PC-9 (cell line): Measurements from ENCODE around the gene GNRHR. TPM values are rescaled to one million over a fixed set of nuclear protein-coding genes. Genes with fewer than 3 reads are reported as not detected.

Experiments used
- BruUV-seq: library from RNA; stranded (reverse); fragments of 400-500 nt; replicated peaks from 2 replicates; lab custom pipeline; 2021; lab: Mats Ljungman, UMichigan
- CTCF ChIA-PET: fragments of 300-600 bp; sonication (Branson Sonifier 250); formaldehyde crosslinking; loops from one replicate; lab custom pipeline; 2022; ENCODE audit warnings: antibody characterized with exemption; lab: Charles Lee
- POLR2A ChIA-PET: fragments of 300-600 bp; sonication (Branson Sonifier 250); formaldehyde crosslinking; loops from one replicate; lab custom pipeline; 2022; ENCODE audit warnings: antibody characterized with exemption; ENCODE audit not compliant: unreplicated experiment; lab: Charles Lee
- DNase-seq, 2 experiments: peaks; one replicate each; pipeline versions ENCODE4 v3.0.0 to v3.0.0-alpha.2; 2015 to 2022; ENCODE audit warnings: mixed read lengths in 1 of 2
- H2AFZ ChIP-seq: fragments of 200-600 bp; sonication (generic); 2 replicates; pipeline ENCODE4 v1.8.1; 2017; ENCODE audit warnings: antibody characterized with exemption
- H3F3A ChIP-seq: fragments of 200-600 bp; sonication (generic); 2 replicates; pipeline ENCODE4 v1.8.1; 2017; ENCODE audit warnings: antibody characterized with exemption, mild to moderate bottlenecking, low read depth; ENCODE audit not compliant: insufficient read depth
- H3K27ac ChIP-seq: fragments of 200-600 bp; sonication (generic); 2 replicates; pipeline ENCODE4 v1.6.1; 2016; ENCODE audit warnings: mixed run types
- H3K27me3 ChIP-seq: fragments of 200-600 bp; sonication (generic); 2 replicates; pipeline ENCODE4 v1.6.1; 2016; ENCODE audit warnings: low read depth, mixed run types; ENCODE audit not compliant: insufficient read depth
- H3K36me3 ChIP-seq: fragments of 200-600 bp; sonication (generic); 2 replicates; pipeline ENCODE4 v1.6.1; 2016; ENCODE audit warnings: low read depth, mixed run types
- H3K4me1 ChIP-seq: fragments of 200-600 bp; sonication (generic); replicated peaks from 2 replicates; pipeline ENCODE4 v1.6.1; 2016; ENCODE audit warnings: mixed run types; ENCODE audit not compliant: insufficient read depth
- H3K4me2 ChIP-seq: fragments of 200-600 bp; sonication (generic); 2 replicates; pipeline ENCODE4 v1.6.1; 2017; ENCODE audit warnings: mixed run types
- H3K4me3 ChIP-seq: fragments of 200-600 bp; sonication (generic); 2 replicates; pipeline ENCODE4 v1.6.1; 2016; ENCODE audit warnings: mixed run types
- H3K79me2 ChIP-seq: fragments of 200-600 bp; sonication (generic); 2 replicates; pipeline ENCODE4 v1.6.1; 2017; ENCODE audit warnings: low read depth, mixed run types
- H3K9me2 ChIP-seq: fragments of 200-600 bp; sonication (generic); 2 replicates; pipeline ENCODE4 v1.8.1; 2017; ENCODE audit warnings: mild to moderate bottlenecking; ENCODE audit not compliant: insufficient read depth
- H3K9me3 ChIP-seq: fragments of 200-600 bp; sonication (generic); 2 replicates; pipeline ENCODE4 v1.8.1; 2016; ENCODE audit warnings: low read depth; ENCODE audit not compliant: insufficient read depth
- H4K20me1 ChIP-seq: fragments of 200-600 bp; sonication (generic); 2 replicates; pipeline ENCODE4 v1.8.1; 2017; ENCODE audit not compliant: insufficient read depth
- CTCF ChIP-seq: fragments of 200-600 bp; sonication (generic); conservative IDR thresholded peaks from 2 replicates; pipeline ENCODE4 v1.6.1; 2017; ENCODE audit warnings: mixed run types, antibody characterized with exemption, mild to moderate bottlenecking, moderate library complexity
- EZH2 ChIP-seq: fragments of 200-600 bp; sonication (generic); IDR thresholded peaks from 2 replicates; pipeline ENCODE4 v1.8.0; 2017; ENCODE audit warnings: antibody characterized with exemption, low read depth
- intact Hi-C: fragments of 100-400 bp; cut with micrococcal nuclease; formaldehyde crosslinking; loops from one replicate; pipeline ENCODE4 v1.10.0; 2022; ENCODE audit not compliant: unreplicated experiment
- total RNA-seq: library from RNA; stranded (reverse); gene quantifications from 2 replicates; pipeline ENCODE4 v1.2.3, GENCODE V29; 2021

Gene GNRHR
- total RNA-seq, 1 experiment from 2014 or later = not detected

GRCh38 chr4:67721315-67721769 is 32.8 kb downstream of the GNRHR start:
- peaks cover 14% of the 10 kb centered on the region for H3K4me1 ChIP-seq
- H2AFZ ChIP-seq = no peak overlapping the region
- no peak for DNase-seq
- no peaks in the 10 kb centered on the region for H3F3A ChIP-seq
- H3K79me2 ChIP-seq = no peaks in the 10 kb centered on the region
- H3K9me2 ChIP-seq = no peaks in the 10 kb centered on the region
- H3K9me3 ChIP-seq = no peaks in the 10 kb centered on the region
- H3K27me3 ChIP-seq = no peaks in the 10 kb centered on the region
- TF ChIP-seq EZH2 (no peak), CTCF (no peak)
- peak overlapping the region; percentile 61 for H3K27ac ChIP-seq
- no peaks in the 10 kb centered on the region for H3K36me3 ChIP-seq
- H4K20me1 ChIP-seq = no peaks in the 10 kb centered on the region
- no peak overlapping the region for H3K4me3 ChIP-seq
- peak overlapping the region; percentile 26; the same call in 1 of the 2 replicates for H3K4me2 ChIP-seq
- intact Hi-C loops = no loop called here
- BruUV-seq = TSS peak; percentile 36
- POLR2A ChIA-PET = no interaction called here
- CTCF ChIA-PET = no interaction called here

- TF ChIP-seq EZH2 (no peak), CTCF (no peak)
- POLR2A ChIA-PET = no interaction called here
- no TSS peak for BruUV-seq
- Histone ChIP-seq H3K4me2 (no peak overlapping the region), H3K27ac (no peak overlapping the region), H3K9me2 (no peaks in the 10 kb centered on the region), H3K4me1 (peaks cover 14% of the 10 kb centered on the region), H4K20me1 (no peaks in the 10 kb centered on the region), H3K4me3 (no peak overlapping the region), H2AFZ (no peak overlapping the region), H3K27me3 (no peaks in the 10 kb centered on the region), H3K79me2 (no peaks in the 10 kb centered on the region), H3K36me3 (no peaks in the 10 kb centered on the region), H3F3A (no peaks in the 10 kb centered on the region), H3K9me3 (no peaks in the 10 kb centered on the region)
- DNase-seq = no peak
- intact Hi-C loops = no loop called here
- CTCF ChIA-PET = no interaction called here
These were observed 34.1 kb downstream of the GNRHR start for GRCh38 chr4:67719953-67720617.

GRCh38 chr4:67718848-67719247 is 35.3 kb downstream of the GNRHR start:
- BruUV-seq = no TSS peak
- H3K27ac ChIP-seq = no peak overlapping the region
- H3K9me2 ChIP-seq = no peaks in the 10 kb centered on the region
- no peak overlapping the region for H2AFZ ChIP-seq
- DNase-seq = no peak
- no peak overlapping the region for H3K4me2 ChIP-seq
- H3K9me3 ChIP-seq = no peaks in the 10 kb centered on the region
- ChIA-PET CTCF (no interaction called here), POLR2A (no interaction called here)
- H3K27me3 ChIP-seq = no peaks in the 10 kb centered on the region
- peaks cover 23% of the 10 kb centered on the region for H3K4me1 ChIP-seq
- H3K4me3 ChIP-seq = no peak overlapping the region
- TF ChIP-seq EZH2 (no peak), CTCF (no peak)
- no peaks in the 10 kb centered on the region for H3F3A ChIP-seq
- intact Hi-C loops = no loop called here
- H4K20me1 ChIP-seq = no peaks in the 10 kb centered on the region
- H3K79me2 ChIP-seq = no peaks in the 10 kb centered on the region
- no peaks in the 10 kb centered on the region for H3K36me3 ChIP-seq
